ENCODE measurements around the gene YJEFN3.

The YJEFN3 gene

DNA sequence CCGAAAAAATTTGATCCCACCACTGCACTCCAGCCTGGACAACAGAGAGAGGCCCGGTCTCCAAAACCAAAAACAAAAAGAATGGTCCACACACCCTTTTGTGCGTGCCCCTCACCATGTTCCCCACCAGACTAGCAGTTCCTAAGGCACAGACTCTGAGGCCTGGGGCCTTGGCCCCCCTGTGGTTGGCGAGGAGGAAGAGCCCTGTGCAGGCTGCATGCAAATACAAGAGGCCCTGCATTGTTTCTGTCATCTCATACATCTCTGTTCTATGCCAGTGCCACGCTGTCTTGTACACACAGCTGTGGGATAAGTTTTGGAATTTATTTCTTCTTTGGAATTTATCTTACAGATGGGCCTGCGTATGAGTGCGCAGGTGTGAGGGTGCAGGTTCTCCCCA is 4.7 kb upstream of the YJEFN3 start:
- DNase-seq = no peak

DNA sequence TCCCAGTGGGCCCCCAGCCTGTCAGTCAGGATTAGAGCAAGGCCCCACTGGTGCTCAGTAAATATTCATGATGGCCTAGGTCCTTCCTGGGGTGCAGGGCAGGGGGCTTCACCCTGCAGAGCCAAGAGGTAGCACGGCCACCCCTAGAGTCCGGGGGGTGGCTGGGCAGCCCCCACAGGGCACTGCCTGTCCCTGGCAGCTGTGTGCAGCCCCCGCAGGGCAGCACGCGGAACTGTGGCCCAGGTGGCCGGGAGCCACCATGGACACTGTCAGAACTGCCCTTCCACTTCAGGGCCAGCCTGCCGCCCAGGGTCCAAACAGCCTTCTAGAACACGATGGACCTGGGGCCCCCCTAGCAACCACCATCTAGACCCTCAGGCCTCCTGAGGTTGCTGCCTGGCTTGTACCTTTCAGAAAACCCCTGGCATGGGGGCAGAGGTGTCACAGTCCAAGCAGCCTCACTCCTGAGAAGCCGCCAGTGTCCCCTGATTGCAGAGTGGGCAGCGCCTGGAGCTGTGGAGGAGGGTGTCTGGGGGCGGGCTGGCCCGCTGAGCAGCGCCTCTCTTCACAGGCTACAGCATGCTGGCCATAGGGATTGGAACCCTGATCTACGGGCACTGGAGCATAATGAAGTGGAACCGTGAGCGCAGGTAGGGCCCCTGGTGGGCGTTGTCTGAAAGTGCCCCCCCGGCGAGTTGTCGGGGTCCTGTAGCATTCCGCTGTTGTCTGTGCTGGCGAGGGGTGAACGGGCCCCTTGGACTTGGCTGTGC is 2.9 kb upstream of the YJEFN3 start:
- DNase-seq = no peak

DNA sequence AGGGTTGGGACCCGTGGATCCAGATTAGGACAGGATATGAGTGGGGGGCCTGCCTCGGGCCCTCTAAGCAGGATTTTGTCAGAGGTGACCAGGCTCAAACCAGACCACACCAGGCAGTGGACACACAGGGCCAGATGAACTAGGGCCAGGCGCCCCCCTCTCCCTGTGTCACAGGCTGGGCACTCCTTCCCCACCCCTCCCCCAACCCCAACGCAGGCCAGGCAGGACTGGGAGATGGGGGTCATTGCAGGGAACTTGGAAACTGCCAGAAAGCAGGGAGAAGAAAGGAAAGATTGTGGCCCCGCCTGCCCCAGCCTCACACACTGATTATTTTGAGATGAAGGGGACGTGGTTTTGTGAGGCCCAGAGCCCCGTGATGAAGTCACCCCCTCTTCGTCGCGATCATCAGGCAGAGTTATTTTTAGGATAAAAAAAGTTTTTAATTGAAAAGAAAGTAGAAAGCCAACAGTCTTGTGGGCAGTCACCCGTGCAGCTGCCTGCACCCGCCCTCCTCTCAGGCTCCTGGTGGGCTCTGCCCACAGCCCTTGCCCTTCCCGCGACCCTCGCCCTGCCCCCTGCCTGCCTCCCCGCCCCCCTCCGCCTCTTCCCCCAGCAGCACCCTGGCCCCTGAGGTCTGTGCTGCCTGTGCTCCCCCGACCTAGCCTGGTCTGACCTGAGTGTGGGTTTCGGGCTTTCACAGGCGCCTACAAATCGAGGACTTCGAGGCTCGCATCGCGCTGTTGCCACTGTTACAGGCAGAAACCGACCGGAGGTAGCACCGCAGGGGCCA is 1.9 kb upstream of the YJEFN3 start:
- no peak for DNase-seq

DNA sequence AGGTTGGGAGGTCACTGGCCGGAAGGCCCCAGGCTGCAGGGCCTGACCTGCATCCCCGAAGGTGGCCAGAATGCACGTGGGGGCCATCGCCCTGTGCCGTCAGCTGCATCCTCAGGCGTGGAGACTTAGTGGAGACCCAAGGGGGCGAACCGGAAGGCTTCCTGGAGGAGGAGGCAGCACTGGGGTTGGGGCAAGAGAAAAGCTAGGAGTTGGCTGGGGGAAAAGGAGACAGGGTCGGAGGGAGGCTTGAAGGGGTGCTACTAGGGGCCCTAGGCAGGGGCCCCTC is 1.4 kb upstream of the YJEFN3 start:
- no peak for DNase-seq

DNA sequence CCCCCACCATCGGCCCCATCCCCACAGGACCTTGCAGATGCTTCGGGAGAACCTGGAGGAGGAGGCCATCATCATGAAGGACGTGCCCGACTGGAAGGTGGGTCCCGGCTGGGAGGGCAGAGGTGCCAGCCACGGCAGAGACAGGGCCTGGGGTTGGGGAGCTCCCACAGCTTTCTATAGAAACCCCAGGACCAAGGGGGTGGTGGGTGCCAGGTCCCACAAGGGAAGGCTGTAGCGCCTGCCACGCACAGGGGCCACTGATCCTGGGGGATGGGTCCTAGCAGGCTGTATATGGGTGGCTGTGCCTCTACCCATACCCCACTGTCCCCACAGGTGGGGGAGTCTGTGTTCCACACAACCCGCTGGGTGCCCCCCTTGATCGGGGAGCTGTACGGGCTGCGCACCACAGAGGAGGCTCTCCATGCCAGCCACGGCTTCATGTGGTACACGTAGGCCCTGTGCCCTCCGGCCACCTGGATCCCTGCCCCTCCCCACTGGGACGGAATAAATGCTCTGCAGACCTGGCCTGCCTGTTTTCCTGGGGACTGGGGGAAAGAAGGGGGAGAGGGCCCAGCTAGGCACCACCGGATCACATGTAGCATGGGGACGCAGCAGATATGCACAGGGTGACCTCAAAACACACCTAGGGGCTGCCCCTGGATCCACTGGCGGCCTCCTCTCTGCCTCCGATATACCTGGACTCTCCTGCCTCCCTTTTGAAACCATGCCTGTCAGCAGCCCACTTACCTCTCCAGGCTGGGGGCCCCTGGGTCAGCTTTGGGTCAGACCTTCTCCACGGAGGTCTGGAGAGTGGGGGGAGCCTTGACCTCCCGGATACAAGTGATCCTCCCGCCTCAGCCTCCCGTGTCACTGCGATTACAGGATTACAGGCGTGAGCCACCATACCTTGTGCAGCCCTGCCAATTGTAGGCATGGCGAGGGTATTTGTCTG is 761 bp upstream of the YJEFN3 start:
- no peak for DNase-seq

DNA sequence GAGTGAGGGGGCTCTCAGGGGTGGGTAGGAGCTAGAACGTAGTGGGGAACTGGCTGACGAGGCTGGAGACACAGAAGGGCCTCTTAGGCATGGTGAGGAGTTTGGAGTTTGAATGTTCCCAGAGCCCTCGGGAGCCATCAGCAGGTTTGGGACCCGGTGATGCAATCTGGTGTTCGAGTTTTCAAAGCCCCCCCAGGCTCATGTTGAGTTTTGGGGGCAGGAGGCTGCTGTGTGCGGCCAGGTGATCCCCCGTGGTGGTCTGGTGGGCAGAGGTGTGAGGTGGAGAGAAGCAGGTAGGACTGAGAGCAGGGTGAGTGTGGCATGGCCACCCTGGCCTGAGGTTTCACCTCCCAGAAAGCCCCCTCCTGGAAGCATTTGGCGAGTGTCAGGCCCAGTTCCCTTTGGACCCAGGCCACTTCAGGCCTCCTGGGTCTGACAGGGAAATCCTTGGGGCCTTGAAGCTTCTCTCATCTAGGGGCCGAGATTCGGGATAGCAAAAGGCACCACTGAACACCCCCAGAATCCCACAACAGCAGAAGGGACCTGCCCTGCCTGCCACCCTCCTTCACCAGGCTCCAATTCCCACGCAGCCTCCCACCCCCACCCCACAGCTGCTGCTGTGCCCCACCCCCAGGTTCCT is 1.2 kb downstream of the YJEFN3 start:
- DNase-seq = no peak

DNA sequence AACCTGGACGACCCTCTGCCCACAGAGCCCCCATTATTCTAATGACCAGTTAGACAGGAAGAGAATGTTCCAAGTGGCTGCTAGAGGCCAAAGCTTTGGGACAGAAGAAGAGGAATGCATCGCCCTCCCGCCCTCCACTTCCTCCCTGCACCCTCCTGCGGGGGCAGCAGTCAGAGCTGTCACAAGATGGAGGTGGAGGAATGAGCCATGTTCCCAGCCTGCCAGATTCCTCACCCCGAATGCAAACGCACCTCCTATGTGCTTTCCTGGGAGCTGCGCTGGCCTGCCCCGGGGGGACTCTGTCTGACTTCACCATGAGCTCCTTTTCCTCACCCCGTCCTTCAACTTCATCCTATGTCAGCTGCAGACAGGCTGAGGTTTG is 1.7 kb downstream of the YJEFN3 start:
- DNase-seq = no peak

DNA sequence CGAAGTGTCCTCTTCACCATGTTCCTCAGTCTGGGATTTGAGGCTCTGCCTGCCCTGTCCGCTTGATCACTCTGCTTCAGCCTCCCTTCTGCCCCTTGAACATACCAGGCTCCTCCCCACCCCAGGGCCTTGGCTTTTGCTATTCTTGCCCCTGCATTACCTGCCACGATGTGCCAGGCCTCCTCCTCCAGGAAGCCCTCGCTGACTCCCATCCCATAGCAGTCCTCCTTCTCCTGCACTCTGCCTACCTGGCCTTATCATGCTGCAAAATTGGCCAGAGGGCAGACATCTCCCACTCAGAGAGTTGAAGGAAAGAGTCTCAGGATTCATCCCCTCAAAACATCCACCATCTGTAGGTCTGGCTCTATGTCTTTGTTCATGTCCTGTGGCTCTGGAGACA is 2.2 kb downstream of the YJEFN3 start:
- no peak for DNase-seq

DNA sequence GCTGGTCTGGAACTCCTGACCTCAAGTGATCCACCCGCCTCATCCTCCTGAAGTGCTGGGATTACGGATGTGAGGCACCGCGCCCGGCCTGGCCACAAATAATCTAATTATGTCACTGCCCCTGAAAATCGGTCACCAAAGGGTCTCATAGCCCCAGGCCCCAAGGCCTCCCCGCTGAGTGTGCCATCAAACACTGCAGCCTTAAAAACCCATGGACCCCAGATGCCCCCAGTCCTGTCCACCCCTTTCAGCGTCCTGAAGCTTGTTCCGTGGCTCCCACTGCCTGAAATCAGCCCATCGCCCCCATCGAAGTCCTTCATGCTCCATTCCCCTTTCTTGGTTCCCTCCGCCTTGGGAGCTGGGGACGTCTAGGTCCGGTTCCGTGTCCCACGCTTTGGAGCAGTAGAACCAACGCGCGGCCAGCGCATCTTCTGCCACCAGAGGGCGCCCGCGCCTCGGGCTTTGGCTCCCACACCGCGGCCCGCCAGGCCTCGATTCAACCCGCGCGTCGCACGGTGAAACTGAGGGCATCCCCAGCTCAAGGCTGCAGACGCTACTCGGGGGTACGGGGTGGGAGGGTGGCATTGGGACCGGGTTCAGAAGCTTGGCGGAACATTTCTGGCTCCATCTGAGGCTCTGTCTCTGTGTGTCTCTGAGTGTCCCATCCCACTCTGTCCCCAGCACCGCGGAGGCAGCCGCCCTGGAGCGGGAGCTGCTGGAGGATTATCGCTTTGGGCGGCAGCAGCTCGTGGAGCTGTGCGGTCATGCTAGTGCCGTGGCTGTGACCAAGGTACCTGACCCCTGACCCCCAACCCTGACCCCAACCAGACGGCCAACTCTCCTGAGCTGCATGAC is 3.5 kb downstream of the YJEFN3 start:
- DNase-seq = peak; percentile 79 to 85 (median 82)

DNA sequence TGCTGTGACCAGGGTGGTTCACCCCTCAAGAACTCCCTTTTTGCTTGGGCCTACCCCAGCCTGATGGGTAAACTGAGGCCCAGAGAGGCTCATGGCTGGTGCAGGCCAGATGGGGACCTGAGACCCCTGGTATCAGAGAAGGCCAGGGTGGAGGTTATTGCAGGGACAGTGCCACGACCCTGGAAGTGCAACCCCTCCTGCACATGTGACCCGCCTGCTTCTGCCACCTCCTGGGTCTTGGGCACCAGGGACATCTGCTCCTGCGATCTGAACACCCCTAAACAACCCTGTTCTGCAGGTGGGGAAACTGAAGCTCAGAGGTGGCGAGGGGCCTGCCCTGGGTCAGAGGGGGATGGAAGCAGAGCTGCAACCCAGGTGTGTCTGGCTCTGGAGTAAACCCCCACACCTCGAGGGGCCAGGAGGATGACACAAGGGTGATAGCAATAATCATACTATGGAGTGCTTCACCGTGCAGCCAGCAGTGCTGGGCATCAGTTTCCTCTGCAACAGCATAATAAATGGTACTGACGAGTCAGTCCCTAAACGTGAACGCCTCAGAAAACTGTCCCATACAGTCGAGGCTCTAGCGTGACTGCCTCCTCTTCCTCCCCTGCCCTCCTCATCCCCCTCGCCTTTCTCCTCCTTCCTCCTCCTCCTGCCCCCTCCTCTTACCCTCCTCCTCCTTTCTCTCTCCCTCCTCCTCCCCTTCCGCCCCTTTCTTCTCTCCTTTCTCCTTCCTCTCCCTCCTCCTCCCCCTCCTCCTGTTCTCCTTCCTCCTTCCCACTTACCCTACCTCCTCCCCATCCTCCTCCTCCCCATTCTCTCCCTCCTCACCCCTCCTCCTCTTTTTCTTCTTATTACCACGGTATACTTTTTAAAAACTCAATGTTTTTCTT is 4.3 kb downstream of the YJEFN3 start:
- DNase-seq = no peak

DNA sequence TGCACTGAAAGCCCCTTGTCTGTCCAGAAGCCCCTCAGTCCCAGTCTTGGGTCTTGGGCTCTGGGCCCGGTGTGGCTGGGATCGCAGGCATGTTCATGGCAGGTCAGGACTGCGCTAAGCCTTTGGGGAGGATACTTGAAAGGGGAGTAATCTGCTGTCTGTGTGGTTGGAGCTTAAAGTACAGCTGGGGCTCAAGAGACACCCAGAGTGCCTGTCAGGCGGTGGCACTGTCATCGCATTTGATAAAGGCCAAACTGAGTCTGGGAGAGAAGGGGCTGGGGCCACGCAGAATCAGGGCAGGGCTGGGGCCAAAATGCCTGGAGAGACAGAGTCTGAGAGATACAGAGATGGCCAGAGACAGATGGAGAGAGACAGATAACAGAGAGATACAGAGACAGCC is 5.1 kb downstream of the YJEFN3 start:
- no peak for DNase-seq

DNA sequence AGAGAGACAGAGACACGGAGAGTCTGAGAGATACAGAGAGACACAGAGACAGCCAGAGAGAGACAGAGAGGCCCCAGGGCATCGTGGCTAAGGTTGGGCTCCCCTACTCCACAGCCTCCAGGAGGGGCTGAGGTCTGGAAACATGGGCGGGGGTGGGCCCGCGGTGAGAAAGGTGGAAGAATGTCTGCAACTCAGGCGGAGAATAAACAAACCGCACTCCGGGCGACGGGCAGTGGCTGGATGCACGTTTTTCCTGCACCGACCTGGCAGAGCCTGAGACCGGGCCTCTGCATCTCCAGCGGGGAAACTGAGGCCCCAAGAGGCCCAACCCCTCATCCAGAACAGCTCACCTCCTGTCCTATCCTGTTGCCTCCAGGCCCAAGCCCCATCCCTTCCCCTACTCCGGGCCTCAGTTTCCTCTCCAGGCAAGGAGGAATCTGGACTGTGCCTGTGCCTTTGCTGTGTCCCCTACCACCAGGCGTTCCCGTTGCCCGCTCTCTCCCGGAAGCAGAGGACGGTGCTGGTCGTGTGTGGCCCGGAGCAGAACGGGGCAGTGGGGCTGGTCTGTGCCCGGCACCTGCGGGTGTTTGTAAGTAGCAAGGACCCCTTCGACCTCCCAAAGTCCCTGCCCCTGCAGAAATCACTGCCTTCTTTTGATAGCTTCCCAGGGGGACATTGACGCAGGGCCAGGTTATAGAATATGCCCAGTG is 6.0 kb downstream of the YJEFN3 start:
- no peak for DNase-seq

DNA sequence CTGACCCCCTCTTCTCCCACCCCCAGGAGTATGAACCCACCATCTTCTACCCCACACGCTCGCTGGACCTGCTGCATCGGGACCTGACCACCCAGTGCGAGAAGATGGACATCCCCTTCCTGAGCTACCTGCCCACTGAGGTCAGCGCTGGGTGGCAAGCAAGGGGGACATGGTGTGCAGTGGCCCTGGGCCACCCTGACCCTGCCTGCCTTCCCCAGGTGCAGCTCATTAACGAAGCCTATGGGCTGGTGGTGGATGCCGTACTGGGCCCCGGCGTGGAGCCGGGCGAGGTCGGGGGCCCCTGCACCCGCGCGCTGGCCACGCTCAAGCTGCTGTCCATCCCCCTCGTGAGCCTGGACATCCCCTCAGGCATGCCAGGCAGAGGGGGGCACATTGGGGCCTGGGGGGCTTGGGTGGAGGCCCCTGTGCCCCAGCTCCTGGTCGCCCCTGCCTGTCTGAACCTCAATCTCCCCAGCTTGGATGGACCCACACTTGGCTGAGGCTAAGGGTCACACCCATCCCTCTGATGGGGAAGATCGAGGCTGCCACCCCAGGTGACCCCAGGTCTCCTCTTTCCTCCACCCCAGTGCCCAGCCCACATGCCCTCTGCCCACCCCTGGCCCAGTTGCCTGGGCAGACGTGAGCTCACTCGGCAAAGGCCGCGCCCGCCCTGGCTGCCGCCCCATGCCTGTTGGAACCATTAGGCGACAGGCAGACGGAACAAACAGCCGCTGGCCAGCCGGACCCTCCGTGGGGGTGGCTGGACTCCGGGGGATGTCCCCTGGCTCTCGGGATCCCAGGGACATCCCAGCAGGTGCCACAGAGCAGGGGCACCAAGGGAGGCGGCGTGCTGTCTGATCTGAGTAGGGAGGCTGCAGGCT is 6.8 kb downstream of the YJEFN3 start:
- DNase-seq = no peak

DNA sequence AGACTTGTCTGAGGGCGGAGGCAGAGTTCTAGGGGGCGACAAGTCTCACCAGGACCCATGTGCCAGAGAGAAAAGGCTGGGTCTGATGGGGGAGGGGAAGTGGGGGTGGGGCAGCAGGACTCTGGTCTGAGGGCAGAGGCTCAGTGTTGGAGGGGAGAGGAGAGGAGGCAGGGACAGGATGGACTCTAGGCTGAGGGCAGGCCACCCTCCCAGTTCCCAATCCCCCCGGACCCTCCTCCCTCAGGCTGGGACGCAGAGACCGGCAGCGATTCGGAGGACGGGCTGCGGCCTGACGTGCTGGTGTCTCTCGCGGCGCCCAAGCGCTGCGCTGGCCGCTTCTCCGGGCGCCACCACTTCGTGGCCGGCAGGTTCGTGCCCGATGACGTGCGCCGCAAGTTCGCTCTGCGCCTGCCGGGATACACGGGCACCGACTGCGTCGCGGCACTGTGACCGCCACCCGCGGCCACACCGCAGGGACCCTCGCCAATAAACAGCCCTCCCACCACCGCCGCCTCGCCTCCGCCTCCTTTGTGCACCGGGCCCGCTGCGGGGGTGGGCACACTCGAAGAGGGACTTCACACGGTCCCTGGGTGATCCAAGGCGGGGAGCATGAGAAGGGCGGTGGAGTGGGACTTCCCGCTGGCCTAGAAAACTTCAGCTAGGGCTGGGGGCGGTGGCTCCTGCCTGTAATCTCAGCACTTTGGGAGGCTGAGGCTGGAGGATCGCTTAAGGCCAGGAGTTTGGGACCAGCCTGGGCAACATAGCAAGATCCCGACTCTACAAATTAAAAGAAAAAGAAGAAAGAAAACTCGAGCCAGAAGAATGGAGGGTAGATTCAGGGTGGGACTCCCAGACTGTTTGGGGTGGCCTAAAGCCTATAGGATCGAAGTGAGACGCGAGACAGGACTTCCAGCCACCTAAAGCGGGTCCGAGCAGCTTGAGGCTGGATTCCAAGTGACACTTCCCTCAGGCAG is 8.7 kb downstream of the YJEFN3 start:
- DNase-seq = no peak

DNA sequence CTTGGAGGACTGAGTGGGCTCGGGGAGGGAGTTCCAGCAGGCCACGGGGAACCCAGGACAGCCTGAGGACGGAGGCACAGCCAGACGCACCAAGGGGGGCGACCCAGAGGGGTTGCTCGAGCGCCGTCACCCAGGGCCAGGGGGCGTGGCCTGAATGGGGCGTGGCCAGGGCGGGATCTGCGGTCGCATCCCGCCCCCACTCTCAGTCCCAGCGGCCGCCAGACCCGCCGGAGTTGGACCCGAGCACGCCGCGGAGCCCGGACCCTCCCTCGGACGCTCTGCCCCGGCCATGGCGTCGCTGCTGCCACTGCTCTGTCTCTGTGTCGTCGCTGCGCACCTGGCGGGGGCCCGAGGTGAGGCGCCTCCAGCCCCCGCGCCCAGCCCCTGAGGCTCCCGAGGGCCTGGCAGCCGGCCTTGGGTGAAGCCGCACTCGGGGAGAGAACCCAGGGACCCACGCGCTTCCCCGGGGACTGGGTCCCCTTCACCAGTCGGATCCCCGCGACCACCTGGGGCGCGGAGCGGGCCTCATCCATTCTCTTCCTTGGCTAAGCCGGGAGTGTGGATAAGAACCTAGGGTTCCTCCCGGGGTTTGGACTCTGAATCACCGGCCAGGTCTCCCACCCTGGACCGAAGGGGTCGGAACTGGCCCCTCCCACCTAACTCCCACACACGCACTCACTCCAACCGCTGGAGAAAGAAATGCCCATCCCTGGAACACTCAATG is 9.5 kb downstream of the YJEFN3 start, which contains the start of gene CILP2:
Gene CILP2 (plus strand): TSS at position 205 of the 724 bp plus-strand sequence. CDS start 85 bp downstream, at position 290.
- DNase-seq = no peak

DNA sequence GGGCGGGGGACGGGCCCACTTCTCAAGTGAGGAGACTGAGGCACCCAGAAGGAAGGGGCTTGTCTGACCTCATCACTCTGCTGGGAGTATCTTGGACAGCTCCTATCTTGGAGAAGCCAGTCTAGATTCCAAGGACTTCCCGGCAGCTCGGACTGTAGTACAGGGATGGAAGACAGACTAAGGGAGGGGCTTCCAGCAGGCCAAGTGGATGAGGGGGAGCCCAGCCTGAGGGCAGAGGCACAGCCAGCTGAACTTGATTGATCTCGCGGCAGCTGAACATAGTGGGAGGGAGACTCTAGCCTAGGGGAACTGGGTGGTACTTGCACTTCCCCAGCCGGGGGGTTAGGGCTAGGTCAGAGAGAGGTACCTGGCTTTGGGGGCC is 10.1 kb downstream of the YJEFN3 start:
- DNase-seq = no peak

DNA sequence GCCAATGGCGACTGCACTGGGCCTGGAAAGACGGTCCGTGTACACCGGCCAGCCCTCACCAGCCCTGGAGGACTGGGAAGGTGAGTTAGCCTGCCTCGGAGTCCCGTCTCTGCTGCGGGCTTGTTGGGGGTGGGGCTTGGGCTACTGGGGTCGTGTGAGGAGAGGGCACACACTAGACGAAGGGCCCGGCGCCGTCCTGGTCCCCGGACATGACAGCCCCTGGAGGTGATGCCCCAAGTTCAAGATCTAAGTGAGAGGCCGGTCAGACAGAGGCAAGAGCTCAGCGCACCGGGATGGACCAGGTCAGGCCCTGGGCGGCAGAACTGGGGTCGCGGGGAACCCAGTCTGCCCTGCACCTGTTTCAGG is 11.0 kb downstream of the YJEFN3 start:
- DNase-seq = no peak

All from activated CD4-positive, CD25-positive, alpha-beta regulatory T cell (primary cell).